Adrenal gland (tissue), 12 donors: ENCODE data around the gene ATP6V1G3. TPM values are rescaled to one million over a fixed set of nuclear protein-coding genes. Genes with fewer than 3 reads are reported as not detected.

Source experiments
- DNase-seq, 7 donors: peaks; one replicate each; pipeline ENCODE4 v3.0.0-alpha.2; 2019 to 2020
- H3K27ac ChIP-seq, 5 donors: fragments of 200-600 bp; sonication (generic) in 4 of 5; 1 replicate in 3 of 5; 2 replicates in 2 of 5; pipeline versions ENCODE4 v1.5.1 to v1.8.0; 2016 to 2020; ENCODE audit warnings: mild to moderate bottlenecking in 1 of 5
- H3K27me3 ChIP-seq: fragments of 200-600 bp; 2 replicates; pipeline ENCODE4 v1.8.0; 2021
- H3K36me3 ChIP-seq, 2 donors: fragments of 200-600 bp; replicated peaks in 1 of 2; 1 replicate in 1 of 2; 2 replicates in 1 of 2; pipeline versions ENCODE4 v1.5.1 to v1.8.0; 2018 to 2022
- H3K4me1 ChIP-seq, 2 donors: fragments of 200-600 bp; replicated peaks in 1 of 2; 1 replicate in 1 of 2; 2 replicates in 1 of 2; pipeline versions ENCODE4 v1.5.1 to v1.8.0; 2018 to 2021
- H3K4me3 ChIP-seq, 4 donors: fragments of 200-600 bp; sonication (generic) in 3 of 4; one replicate each; pipeline ENCODE4 v1.5.1; 2016 to 2018
- H3K9me3 ChIP-seq, 3 donors: fragments of 200-600 bp; sonication (generic) in 1 of 3; replicated peaks in 1 of 3; 1 replicate in 2 of 3; 2 replicates in 1 of 3; pipeline versions ENCODE4 v1.5.1 to v1.8.0; 2016 to 2021
- POLR2A ChIP-seq, 2 donors: fragments of 450-650 bp; IDR thresholded peaks; one replicate each; pipeline ENCODE4 v1.6.1; 2017; ENCODE audit warnings: antibody characterized with exemption in 2 of 2, mild to moderate bottlenecking in 2 of 2, moderate library complexity in 1 of 2
- WGBS, 4 donors: extraction: QIAGEN DNeasy Blood & Tissue Kit in 2 of 4; methylation state at CpG; one replicate each; pipeline versions ENCODE4 v1.1.5 to v1.1.7; 2013 to 2017; 5-methylcytosine and 5-hydroxymethylcytosine counted together
- intact Hi-C, 2 donors: fragments of 100-400 bp; cut with DNase I; formaldehyde crosslinking; loops; one replicate each; pipeline versions ENCODE4 v1.14.1 to v1.15.0; 2022 to 2023
- polyA plus RNA-seq, 3 donors: library from polyadenylated mRNA; stranded (reverse); fragments of 200-250 nt in 2 of 3; fragments of 350-450 nt in 1 of 3; fragmentation: Illumina TruSeq in 1 of 3; extraction: RNeasy Lipid Tissue Mini Kit (QIAGEN cat#74804) in 1 of 3; gene quantifications; one replicate each; pipeline ENCODE4 v1.2.3, GENCODE V29; 2013 to 2014
- total RNA-seq, 9 donors: library from RNA; depleted of rRNA in 4 of 9; stranded (reverse); fragments of >200 nt in 4 of 9; fragments of 120-200 nt in 1 of 9; fragmentation: NEBNext Ultra II Directional in 1 of 9; extraction: Animal tissue kit (Norgen Biotek cat#: 25700) in 1 of 9; gene quantifications; one replicate each; pipeline versions ENCODE4 v1.1.0 to v1.2.4, GENCODE V29; 2013 to 2023
- TF ChIP-seq, protein P1 (sequence below), 6 experiments: fragments of 450-650 bp in 4 of 6; fragments of 200-600 bp in 2 of 6; sonication (generic) in 1 of 6; IDR thresholded peaks; 1 replicate in 5 of 6; 2 replicates in 1 of 6; pipeline versions ENCODE4 v1.5.1 to v1.8.0; 2016 to 2021; ENCODE audit warnings: antibody characterized with exemption in 6 of 6, mild to moderate bottlenecking in 2 of 6, moderate library complexity in 1 of 6
- donor health status: healthy with polysubstance abuse.
- donor health status: Bipolar disorder and iron deficiency.
- donor health status: DM: yes; HTN: yes; CAD: no.
- donor health status: DM: no; HTN: no; CAD: no.
- donor health status: DM: no; HTN: no; CAD: no.
- donor health status: DM: yes; HTN: yes; CAD: no.

Gene ATP6V1G3
- total and polyA plus RNA-seq, 12 donors: not detected

DNA sequence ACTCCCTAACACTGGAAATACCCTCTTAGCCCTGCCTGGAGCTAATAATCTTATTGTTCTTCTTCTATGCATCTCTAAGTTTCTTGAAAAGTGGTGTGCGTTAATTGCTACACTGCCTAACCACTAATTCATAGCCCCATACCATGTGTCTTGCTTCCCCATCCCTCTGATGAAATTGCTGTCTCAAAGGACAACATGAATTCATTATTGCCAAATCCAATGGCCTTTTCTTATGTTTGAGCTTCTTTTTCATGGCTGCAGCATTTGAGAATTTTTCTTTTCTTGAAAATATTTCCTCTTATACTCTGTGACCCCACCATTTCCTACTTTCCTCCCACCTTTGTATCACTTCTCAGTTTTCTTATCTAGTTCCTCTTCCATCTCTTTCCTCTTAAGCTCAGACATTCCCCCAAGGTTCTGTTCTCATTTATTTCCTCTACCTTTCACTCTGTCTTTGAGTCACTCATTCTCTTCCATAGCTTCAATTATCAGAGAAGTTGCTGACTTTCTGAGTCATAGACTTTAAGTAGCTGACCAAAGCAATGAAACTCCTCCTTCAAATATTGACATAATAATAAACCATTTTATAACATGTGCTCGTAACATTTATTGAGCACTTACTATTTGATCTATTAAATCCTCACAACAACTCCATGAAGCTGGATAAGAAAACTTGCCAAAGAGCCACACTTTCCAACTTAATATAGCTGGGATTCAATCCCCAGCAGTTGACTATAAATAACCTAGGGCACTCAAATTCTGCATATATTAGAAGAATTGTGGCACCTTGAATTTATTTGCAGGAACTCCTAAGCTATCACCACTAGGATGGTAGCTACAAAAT is 35.5 kb upstream of the ATP6V1G3 start:
- H3K9me3 ChIP-seq: no peaks in the 10 kb centered on the region
- no peak for TF ChIP-seq POLR2A (IDR thresholded peaks at IDR 0.05)
- TF ChIP-seq, protein P1, sequence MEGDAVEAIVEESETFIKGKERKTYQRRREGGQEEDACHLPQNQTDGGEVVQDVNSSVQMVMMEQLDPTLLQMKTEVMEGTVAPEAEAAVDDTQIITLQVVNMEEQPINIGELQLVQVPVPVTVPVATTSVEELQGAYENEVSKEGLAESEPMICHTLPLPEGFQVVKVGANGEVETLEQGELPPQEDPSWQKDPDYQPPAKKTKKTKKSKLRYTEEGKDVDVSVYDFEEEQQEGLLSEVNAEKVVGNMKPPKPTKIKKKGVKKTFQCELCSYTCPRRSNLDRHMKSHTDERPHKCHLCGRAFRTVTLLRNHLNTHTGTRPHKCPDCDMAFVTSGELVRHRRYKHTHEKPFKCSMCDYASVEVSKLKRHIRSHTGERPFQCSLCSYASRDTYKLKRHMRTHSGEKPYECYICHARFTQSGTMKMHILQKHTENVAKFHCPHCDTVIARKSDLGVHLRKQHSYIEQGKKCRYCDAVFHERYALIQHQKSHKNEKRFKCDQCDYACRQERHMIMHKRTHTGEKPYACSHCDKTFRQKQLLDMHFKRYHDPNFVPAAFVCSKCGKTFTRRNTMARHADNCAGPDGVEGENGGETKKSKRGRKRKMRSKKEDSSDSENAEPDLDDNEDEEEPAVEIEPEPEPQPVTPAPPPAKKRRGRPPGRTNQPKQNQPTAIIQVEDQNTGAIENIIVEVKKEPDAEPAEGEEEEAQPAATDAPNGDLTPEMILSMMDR (IDR thresholded peaks at IDR 0.05): no peak
- DNase-seq: no peak
- H3K4me1 ChIP-seq: no peaks in the 10 kb centered on the region
- H3K4me3 ChIP-seq: no peak overlapping the region
- no peak overlapping the region for H3K27ac ChIP-seq
- H3K36me3 ChIP-seq: no peaks in the 10 kb centered on the region
- intact Hi-C loops: no loop called here
- 84 to 94% (median 86%) methylated on average over 2 of the region's 2 CpGs for WGBS, 4 donors
- H3K27me3 ChIP-seq: no peaks in the 10 kb centered on the region

DNA sequence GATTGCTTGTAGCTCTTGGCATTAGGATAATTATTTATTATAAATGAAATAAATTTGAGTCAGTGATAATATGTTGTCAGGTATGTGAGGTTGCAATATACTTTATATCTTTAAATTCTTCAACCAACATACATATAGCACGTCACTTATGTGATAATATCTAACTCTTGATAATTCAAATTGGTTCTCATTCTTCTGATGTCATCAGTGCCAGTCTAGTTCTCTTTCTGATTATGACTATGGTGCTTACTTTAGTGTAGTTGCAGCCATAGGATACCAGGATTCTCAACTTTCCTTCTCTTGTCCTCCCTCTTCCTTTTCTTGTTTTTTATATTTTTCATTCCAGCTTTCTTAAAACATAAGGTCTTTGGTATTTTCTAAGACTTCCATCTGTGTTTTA is 34.8 kb upstream of the ATP6V1G3 start:
- Histone ChIP-seq H3K27me3 (no peaks in the 10 kb centered on the region), H3K27ac (no peak overlapping the region), H3K36me3 (no peaks in the 10 kb centered on the region), H3K9me3 (no peaks in the 10 kb centered on the region), H3K4me3 (no peak overlapping the region), H3K4me1 (no peaks in the 10 kb centered on the region)
- no peak for DNase-seq
- no peak for TF ChIP-seq POLR2A (IDR thresholded peaks at IDR 0.05)
- TF ChIP-seq, protein P1 (IDR thresholded peaks at IDR 0.05): no peak
- 55 to 79% (median 68%) methylated on average over 1 of the region's 1 CpG for WGBS, 4 donors
- intact Hi-C loops: no loop called here

DNA sequence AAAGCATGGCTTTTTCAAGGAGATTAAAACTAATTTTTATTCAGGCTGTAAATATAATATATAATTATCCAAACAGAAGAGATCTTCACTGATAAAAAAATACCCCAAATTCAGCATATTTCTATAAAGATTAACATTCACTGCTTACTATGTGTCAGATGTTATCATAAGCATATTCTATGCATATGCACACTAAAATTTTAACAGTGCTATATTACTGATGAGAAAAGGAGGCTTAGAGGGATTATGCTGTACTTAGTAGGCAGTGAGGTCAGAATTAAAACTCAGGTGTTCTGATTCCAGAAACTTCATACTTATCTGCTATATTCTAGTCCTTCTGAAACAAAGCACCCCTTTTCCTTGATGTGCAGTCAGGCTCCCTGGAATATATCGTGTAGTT is 33.8 kb upstream of the ATP6V1G3 start:
- H3K4me3 ChIP-seq: no peak overlapping the region
- DNase-seq: no peak
- H3K27ac ChIP-seq: no peak overlapping the region
- no peaks in the 10 kb centered on the region for H3K9me3 ChIP-seq
- no peaks in the 10 kb centered on the region for H3K36me3 ChIP-seq
- no peaks in the 10 kb centered on the region for H3K4me1 ChIP-seq
- intact Hi-C loops: no loop called here
- no peaks in the 10 kb centered on the region for H3K27me3 ChIP-seq
- TF ChIP-seq, protein P1 (IDR thresholded peaks at IDR 0.05): no peak
- no peak for TF ChIP-seq POLR2A (IDR thresholded peaks at IDR 0.05)
- 58 to 100% (median 79%) methylated on average over 1 of the region's 1 CpG for WGBS, 4 donors

DNA sequence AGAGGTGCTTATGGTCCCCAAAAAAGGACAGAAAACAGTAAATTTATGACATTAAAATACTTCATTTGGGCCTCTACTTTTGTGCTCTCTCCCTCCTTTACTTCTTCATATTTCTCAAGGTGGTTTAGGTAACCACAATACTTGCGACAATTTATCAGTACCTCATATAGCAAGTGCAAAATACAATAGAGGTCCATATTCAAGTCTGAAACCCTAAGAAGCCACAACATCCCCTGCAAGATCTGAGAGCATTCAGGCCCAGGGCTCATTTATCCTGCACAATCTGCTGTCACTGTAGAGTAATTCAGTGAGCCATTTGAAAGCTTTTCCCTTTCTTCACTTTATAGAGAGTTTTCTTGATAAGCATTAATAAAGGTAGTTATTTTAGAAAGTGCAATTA is 24.2 kb upstream of the ATP6V1G3 start:
- WGBS, 4 donors: 85 to 100% (median 90%) methylated on average over 1 of the region's 1 CpG
- Histone ChIP-seq H3K27me3 (no peaks in the 10 kb centered on the region), H3K27ac (no peak overlapping the region), H3K9me3 (no peaks in the 10 kb centered on the region), H3K36me3 (no peaks in the 10 kb centered on the region), H3K4me3 (no peak overlapping the region), H3K4me1 (no peaks in the 10 kb centered on the region)
- DNase-seq: no peak
- TF ChIP-seq POLR2A (IDR thresholded peaks at IDR 0.05): no peak
- TF ChIP-seq, protein P1 (IDR thresholded peaks at IDR 0.05): no peak
- intact Hi-C loops: no loop called here
